ENCODE results near the gene NOS3. TPM values are rescaled to one million over a fixed set of nuclear protein-coding genes. Genes with fewer than 3 reads are reported as not detected.

The NOS3 gene
- total RNA-seq, 1 donor from 2014 or later, result 1.8 TPM

GRCh38 chr7:150979713-150980390 lies 11.0 kb upstream of the NOS3 start:
- Histone ChIP-seq H3K36me3 (ENCODE audit: insufficient read depth, low read length) (no peaks in the 10 kb centered on the region), H3K4me1 (ENCODE audit: insufficient read depth, low read length) (peaks cover 5% of the 10 kb centered on the region), H2AFZ (ENCODE audit: low read depth, low read length) (no peak overlapping the region), H3K9me3 (ENCODE audit: insufficient read depth, low read depth, low read length) (no peaks in the 10 kb centered on the region), H4K20me1 (ENCODE audit: insufficient read depth, low read length) (peaks cover 8% of the 10 kb centered on the region), H3K4me2 (ENCODE audit: low read length) (peak overlapping the region; percentile 79), H3K27ac (ENCODE audit: low read depth, low read length) (no peak overlapping the region), H3K27me3 (ENCODE audit: insufficient read depth, low read length) (peaks cover 59% of the 10 kb centered on the region), H3K79me2 (ENCODE audit: insufficient read depth, low read length) (no peaks in the 10 kb centered on the region), H3K9ac (ENCODE audit: low read length) (no peak overlapping the region), H3K4me3 (ENCODE audit: insufficient read depth, low read depth, low read length) (no peak overlapping the region)
- DNase-seq (ENCODE audit: low read depth), result no peak
- Mint-ChIP-seq H3K36me3 (ENCODE audit: low read depth, unreplicated experiment) (no peaks in the 10 kb centered on the region), H3K9me3 (ENCODE audit: unreplicated experiment) (no peaks in the 10 kb centered on the region), H3K27ac (ENCODE audit: unreplicated experiment) (no peak overlapping the region), H3K4me1 (ENCODE audit: low read depth, unreplicated experiment) (peaks cover 12% of the 10 kb centered on the region), H3K27me3 (ENCODE audit: low read depth, unreplicated experiment) (peaks cover 49% of the 10 kb centered on the region), H3K4me3 (ENCODE audit: unreplicated experiment) (peak overlapping the region; percentile 66)
- FAIRE-seq, result no peak
- TF ChIP-seq EZH2 (IDR thresholded peaks at IDR 0.05; ENCODE audit: insufficient read depth, low read length) (peak; percentile 21), CTCF (IDR thresholded peaks at IDR 0.05; ENCODE audit: insufficient read depth, low read depth, low read length) (no peak)

GRCh38 chr7:150980663-150981062 lies 10.2 kb upstream of the NOS3 start:
- no peaks in the 10 kb centered on the region for H3K9me3 Mint-ChIP-seq (ENCODE audit: unreplicated experiment)
- no peaks in the 10 kb centered on the region for H3K36me3 Mint-ChIP-seq (ENCODE audit: low read depth, unreplicated experiment)
- no peaks in the 10 kb centered on the region for H3K79me2 ChIP-seq (ENCODE audit: insufficient read depth, low read length)
- H3K27ac ChIP-seq (ENCODE audit: low read depth, low read length), result no peak overlapping the region
- no peaks in the 10 kb centered on the region for H3K9me3 ChIP-seq (ENCODE audit: insufficient read depth, low read depth, low read length)
- H3K4me3 Mint-ChIP-seq (ENCODE audit: unreplicated experiment), result no peak overlapping the region
- H3K4me2 ChIP-seq (ENCODE audit: low read length), result no peak overlapping the region
- peaks cover 47% of the 10 kb centered on the region for H3K27me3 Mint-ChIP-seq (ENCODE audit: low read depth, unreplicated experiment)
- peaks cover 12% of the 10 kb centered on the region for H3K4me1 Mint-ChIP-seq (ENCODE audit: low read depth, unreplicated experiment)
- H3K9ac ChIP-seq (ENCODE audit: low read length), result no peak overlapping the region
- no peak overlapping the region for H3K4me3 ChIP-seq (ENCODE audit: insufficient read depth, low read depth, low read length)
- TF ChIP-seq CTCF (IDR thresholded peaks at IDR 0.05; ENCODE audit: insufficient read depth, low read depth, low read length) (no peak), EZH2 (IDR thresholded peaks at IDR 0.05; ENCODE audit: insufficient read depth, low read length) (no peak)
- H2AFZ ChIP-seq (ENCODE audit: low read depth, low read length), result no peak overlapping the region
- H3K27me3 ChIP-seq (ENCODE audit: insufficient read depth, low read length), result peaks cover 53% of the 10 kb centered on the region
- peaks cover 8% of the 10 kb centered on the region for H4K20me1 ChIP-seq (ENCODE audit: insufficient read depth, low read length)
- DNase-seq (ENCODE audit: low read depth), result no peak
- H3K27ac Mint-ChIP-seq (ENCODE audit: unreplicated experiment), result no peak overlapping the region
- peaks cover 5% of the 10 kb centered on the region for H3K4me1 ChIP-seq (ENCODE audit: insufficient read depth, low read length)
- FAIRE-seq, result no peak
- H3K36me3 ChIP-seq (ENCODE audit: insufficient read depth, low read length), result no peaks in the 10 kb centered on the region

- Histone ChIP-seq H3K4me3 (ENCODE audit: insufficient read depth, low read depth, low read length) (no peak overlapping the region), H3K79me2 (ENCODE audit: insufficient read depth, low read length) (no peaks in the 10 kb centered on the region), H2AFZ (ENCODE audit: low read depth, low read length) (no peak overlapping the region), H3K27me3 (ENCODE audit: insufficient read depth, low read length) (peaks cover 53% of the 10 kb centered on the region), H3K27ac (ENCODE audit: low read depth, low read length) (no peak overlapping the region), H3K4me1 (ENCODE audit: insufficient read depth, low read length) (peaks cover 5% of the 10 kb centered on the region), H3K9me3 (ENCODE audit: insufficient read depth, low read depth, low read length) (no peaks in the 10 kb centered on the region), H3K9ac (ENCODE audit: low read length) (no peak overlapping the region), H3K4me2 (ENCODE audit: low read length) (no peak overlapping the region), H4K20me1 (ENCODE audit: insufficient read depth, low read length) (peaks cover 5% of the 10 kb centered on the region), H3K36me3 (ENCODE audit: insufficient read depth, low read length) (no peaks in the 10 kb centered on the region)
- no peak for FAIRE-seq
- TF ChIP-seq CTCF (IDR thresholded peaks at IDR 0.05; ENCODE audit: insufficient read depth, low read depth, low read length) (no peak), EZH2 (IDR thresholded peaks at IDR 0.05; ENCODE audit: insufficient read depth, low read length) (no peak)
- Mint-ChIP-seq H3K4me3 (ENCODE audit: unreplicated experiment) (no peak overlapping the region), H3K36me3 (ENCODE audit: low read depth, unreplicated experiment) (no peaks in the 10 kb centered on the region), H3K27ac (ENCODE audit: unreplicated experiment) (no peak overlapping the region), H3K27me3 (ENCODE audit: low read depth, unreplicated experiment) (peaks cover 51% of the 10 kb centered on the region), H3K9me3 (ENCODE audit: unreplicated experiment) (no peaks in the 10 kb centered on the region), H3K4me1 (ENCODE audit: low read depth, unreplicated experiment) (peaks cover 7% of the 10 kb centered on the region)
- DNase-seq (ENCODE audit: low read depth), result no peak
These were observed 9.2 kb upstream of the NOS3 start for GRCh38 chr7:150981644-150982043.

Measured in astrocyte (in vitro differentiated cells and primary cell).